Breast epithelium (tissue), 3 donors: ENCODE measurements around the gene KLHL18.

Experiments used
- CTCF ChIP-seq, 3 donors: fragments of 450-650 bp; IDR thresholded peaks; one replicate each; pipeline ENCODE4 v1.5.1; 2016 to 2017; ENCODE audit warnings: antibody characterized with exemption in 3 of 3, mild to moderate bottlenecking in 3 of 3, moderate library complexity in 3 of 3
- POLR2A ChIP-seq: fragments of 450-650 bp; IDR thresholded peaks from one replicate; pipeline ENCODE4 v1.6.1; 2016; ENCODE audit warnings: antibody characterized with exemption, mild to moderate bottlenecking, moderate library complexity
- POLR2AphosphoS5 ChIP-seq, 3 donors: sonication (generic); formaldehyde crosslinking; IDR thresholded peaks; one replicate each; pipeline ENCODE4 v1.6.1; 2017; ENCODE audit warnings: antibody characterized with exemption in 3 of 3

GRCh38 chr3:47299381-47300318 lies 16.9 kb downstream of the KLHL18 start:
- TF ChIP-seq CTCF (IDR thresholded peaks at IDR 0.05) = no peak
- no peak for TF ChIP-seq POLR2AphosphoS5 (IDR thresholded peaks at IDR 0.05)
- TF ChIP-seq POLR2A = no peak
